Mesodermal cell (in vitro differentiated cells): Measurements from ENCODE around the gene NAA16.

ENCODE experiments used
- H3K27ac ChIP-seq: 2 replicates; pipeline ENCODE4 v1.7.0; 2013; ENCODE audit warnings: mild to moderate bottlenecking, low read depth, low read length, moderate library complexity; ENCODE audit not compliant: severe bottlenecking
- H3K36me3 ChIP-seq: 2 replicates; pipeline ENCODE4 v1.7.1; 2013; ENCODE audit warnings: mild to moderate bottlenecking, low read length, moderate library complexity; ENCODE audit not compliant: control insufficient read depth, insufficient read depth
- H3K4me1 ChIP-seq: one replicate; pipeline ENCODE4 v1.7.1; 2013; ENCODE audit warnings: mild to moderate bottlenecking, low read length; ENCODE audit not compliant: insufficient read depth, control insufficient read depth, poor library complexity, severe bottlenecking
- H3K4me3 ChIP-seq: 2 replicates; pipeline ENCODE4 v1.7.0; 2013; ENCODE audit warnings: low read length, control low read depth, mild to moderate bottlenecking; ENCODE audit not compliant: insufficient read depth, poor library complexity, severe bottlenecking; ENCODE audit errors: extremely low read depth
- H3K9me3 ChIP-seq: 2 replicates; pipeline ENCODE4 v1.7.1; 2013; ENCODE audit warnings: mild to moderate bottlenecking, low read length, moderate library complexity; ENCODE audit not compliant: control insufficient read depth
- WGBS, 2 experiments: methylation state at CpG; one replicate each; pipeline ENCODE4 v1.1.5; 2013; ENCODE audit warnings: missing lambda C conversion rate in 2 of 2; ENCODE audit not compliant: insufficient coverage in 2 of 2; 5-methylcytosine and 5-hydroxymethylcytosine counted together

NAA16 gene

GRCh38 chr13:41356786-41357185 lies 45.7 kb downstream of the NAA16 start:
- H3K9me3 ChIP-seq = no peaks in the 10 kb centered on the region
- H3K27ac ChIP-seq = no peak overlapping the region
- WGBS, 2 experiments = 88 to 100% methylated on average over 5 to 6 of the region's 6 CpGs
- H3K36me3 ChIP-seq = peaks cover 43% of the 10 kb centered on the region
- no peak overlapping the region for H3K4me3 ChIP-seq
- peaks cover 9% of the 10 kb centered on the region for H3K4me1 ChIP-seq

GRCh38 chr13:41361491-41361890 lies 50.4 kb downstream of the NAA16 start:
- no peak overlapping the region for H3K27ac ChIP-seq
- H3K36me3 ChIP-seq = peaks cover 58% of the 10 kb centered on the region
- H3K4me1 ChIP-seq = peaks cover 9% of the 10 kb centered on the region
- 64 to 65% methylated on average over 3 to 4 of the region's 5 CpGs for WGBS, 2 experiments
- no peaks in the 10 kb centered on the region for H3K9me3 ChIP-seq
- no peak overlapping the region for H3K4me3 ChIP-seq

- Histone ChIP-seq H3K4me1 (peaks cover 9% of the 10 kb centered on the region), H3K36me3 (peaks cover 61% of the 10 kb centered on the region), H3K27ac (no peak overlapping the region), H3K4me3 (no peak overlapping the region), H3K9me3 (no peaks in the 10 kb centered on the region)
- WGBS, 2 experiments = 100% methylated on average over 1 of the region's 2 CpGs
Measured at GRCh38 chr13:41364043-41364442, 53.0 kb downstream of the NAA16 start.

- H3K36me3 ChIP-seq = peaks cover 67% of the 10 kb centered on the region
Measured at GRCh38 chr13:41365631-41366030, 54.6 kb downstream of the NAA16 start.

GRCh38 chr13:41370736-41371135 lies 59.7 kb downstream of the NAA16 start:
- H3K9me3 ChIP-seq = no peaks in the 10 kb centered on the region
- H3K4me1 ChIP-seq = no peaks in the 10 kb centered on the region
- WGBS, 2 experiments = 100% methylated on average over 1 of the region's 2 CpGs
- peaks cover 70% of the 10 kb centered on the region for H3K36me3 ChIP-seq
- no peak overlapping the region for H3K27ac ChIP-seq
- H3K4me3 ChIP-seq = no peak overlapping the region

More at GRCh38 chr13:41365631-41366030, 54.6 kb downstream of the NAA16 start:
- WGBS, 2 experiments = no CpG with 5 or more reads among the region's 2 CpGs
- no peak overlapping the region for H3K4me3 ChIP-seq
- H3K9me3 ChIP-seq = no peaks in the 10 kb centered on the region
- H3K27ac ChIP-seq = no peak overlapping the region
- H3K4me1 ChIP-seq = peaks cover 9% of the 10 kb centered on the region

GRCh38 chr13:41377446-41377845 lies 66.4 kb downstream of the NAA16 start:
- WGBS, 2 experiments = 95% methylated on average over 4 to 5 of the region's 5 CpGs
- Histone ChIP-seq H3K4me3 (no peak overlapping the region), H3K4me1 (no peaks in the 10 kb centered on the region), H3K9me3 (no peaks in the 10 kb centered on the region), H3K36me3 (peaks cover 27% of the 10 kb centered on the region), H3K27ac (no peak overlapping the region)

- Histone ChIP-seq H3K4me1 (no peaks in the 10 kb centered on the region), H3K9me3 (no peaks in the 10 kb centered on the region), H3K27ac (no peak overlapping the region), H3K4me3 (no peak overlapping the region), H3K36me3 (no peaks in the 10 kb centered on the region)
- WGBS, 2 experiments = 69 to 91% methylated on average over 4 of the region's 4 CpGs
Measured at GRCh38 chr13:41382431-41382830, 71.4 kb downstream of the NAA16 start.

GRCh38 chr13:41383386-41383785 lies 72.3 kb downstream of the NAA16 start:
- 83% methylated on average over 1 of the region's 3 CpGs; no CpG with 5 or more reads in 1 of the 2 experiments for WGBS, 2 experiments
- H3K27ac ChIP-seq = no peak overlapping the region

GRCh38 chr13:41384749-41385503 lies 73.9 kb downstream of the NAA16 start:
- 95 to 96% methylated on average over 14 to 16 of the region's 20 CpGs for WGBS, 2 experiments
- no peaks in the 10 kb centered on the region for H3K9me3 ChIP-seq

More at GRCh38 chr13:41383386-41383785, 72.3 kb downstream of the NAA16 start:
- no peaks in the 10 kb centered on the region for H3K9me3 ChIP-seq
- H3K4me3 ChIP-seq = no peak overlapping the region
- no peaks in the 10 kb centered on the region for H3K4me1 ChIP-seq
- H3K36me3 ChIP-seq = no peaks in the 10 kb centered on the region

GRCh38 chr13:41386211-41386610 lies 75.1 kb downstream of the NAA16 start:
- Histone ChIP-seq H3K27ac (no peak overlapping the region), H3K4me1 (no peaks in the 10 kb centered on the region), H3K4me3 (no peak overlapping the region), H3K9me3 (no peaks in the 10 kb centered on the region), H3K36me3 (no peaks in the 10 kb centered on the region)
- 96% methylated on average over 4 of the region's 6 CpGs; no CpG with 5 or more reads in 1 of the 2 experiments for WGBS, 2 experiments

More at GRCh38 chr13:41384749-41385503, 73.9 kb downstream of the NAA16 start:
- Histone ChIP-seq H3K27ac (no peak overlapping the region), H3K36me3 (no peaks in the 10 kb centered on the region), H3K4me3 (no peak overlapping the region), H3K4me1 (no peaks in the 10 kb centered on the region)

GRCh38 chr13:41387576-41387975 lies 76.5 kb downstream of the NAA16 start:
- no peaks in the 10 kb centered on the region for H3K4me1 ChIP-seq
- no peak overlapping the region for H3K4me3 ChIP-seq
- no peaks in the 10 kb centered on the region for H3K36me3 ChIP-seq
- no peak overlapping the region for H3K27ac ChIP-seq
- H3K9me3 ChIP-seq = no peaks in the 10 kb centered on the region
- 85 to 86% methylated on average over 3 of the region's 3 CpGs for WGBS, 2 experiments
